Epithelial cell of proximal tubule (primary cell): ENCODE measurements around the gene HOXB4. TPM values are rescaled to one million over a fixed set of nuclear protein-coding genes. Genes with fewer than 3 reads are reported as not detected.
A peak's percentile ranks its signal among the peaks of the same experiment; 100 is the strongest.

Source experiments
- DNase-seq: peaks from one replicate; pipeline ENCODE4 v3.0.0-alpha.2; 2011; ENCODE audit warnings: low read depth
- H3K4me3 ChIP-seq: 2 replicates; pipeline ENCODE4 v1.5.1; 2011; ENCODE audit warnings: low read depth, mild to moderate bottlenecking, low read length
- total RNA-seq: library from RNA; depleted of rRNA; stranded (reverse); fragments of >200 nt; gene quantifications from 2 replicates; pipeline ENCODE4 v1.2.3, GENCODE V29; 2015
- TF ChIP-seq, protein P1 (sequence below): conservative IDR thresholded peaks from 2 replicates; pipeline ENCODE4 v1.5.1; 2012; ENCODE audit warnings: low read depth, mild to moderate bottlenecking, low read length

Gene HOXB4
- total RNA-seq, 1 donor from 2014 or later, result 5.7 TPM

DNA sequence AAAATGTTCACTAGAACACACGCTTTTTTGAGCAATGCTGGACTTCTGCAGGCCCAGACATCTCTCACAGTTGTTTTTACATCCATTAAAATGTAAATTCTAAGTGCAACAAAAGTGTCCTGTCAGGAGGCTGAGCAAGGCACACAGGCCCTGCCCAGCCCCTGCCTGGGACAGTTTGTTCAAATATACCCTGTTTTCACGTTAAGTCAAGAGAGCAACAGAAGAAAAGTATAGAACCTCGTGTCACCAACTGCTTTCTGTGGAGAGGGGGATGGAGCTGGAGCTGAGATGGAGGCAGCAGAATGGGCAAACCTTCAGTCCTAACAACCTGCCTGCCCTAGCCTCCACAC is 28.9 kb downstream of the HOXB4 start:
- TF ChIP-seq, protein P1, sequence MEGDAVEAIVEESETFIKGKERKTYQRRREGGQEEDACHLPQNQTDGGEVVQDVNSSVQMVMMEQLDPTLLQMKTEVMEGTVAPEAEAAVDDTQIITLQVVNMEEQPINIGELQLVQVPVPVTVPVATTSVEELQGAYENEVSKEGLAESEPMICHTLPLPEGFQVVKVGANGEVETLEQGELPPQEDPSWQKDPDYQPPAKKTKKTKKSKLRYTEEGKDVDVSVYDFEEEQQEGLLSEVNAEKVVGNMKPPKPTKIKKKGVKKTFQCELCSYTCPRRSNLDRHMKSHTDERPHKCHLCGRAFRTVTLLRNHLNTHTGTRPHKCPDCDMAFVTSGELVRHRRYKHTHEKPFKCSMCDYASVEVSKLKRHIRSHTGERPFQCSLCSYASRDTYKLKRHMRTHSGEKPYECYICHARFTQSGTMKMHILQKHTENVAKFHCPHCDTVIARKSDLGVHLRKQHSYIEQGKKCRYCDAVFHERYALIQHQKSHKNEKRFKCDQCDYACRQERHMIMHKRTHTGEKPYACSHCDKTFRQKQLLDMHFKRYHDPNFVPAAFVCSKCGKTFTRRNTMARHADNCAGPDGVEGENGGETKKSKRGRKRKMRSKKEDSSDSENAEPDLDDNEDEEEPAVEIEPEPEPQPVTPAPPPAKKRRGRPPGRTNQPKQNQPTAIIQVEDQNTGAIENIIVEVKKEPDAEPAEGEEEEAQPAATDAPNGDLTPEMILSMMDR, result no peak
- DNase-seq, result no peak
- H3K4me3 ChIP-seq, result no peak overlapping the region

DNA sequence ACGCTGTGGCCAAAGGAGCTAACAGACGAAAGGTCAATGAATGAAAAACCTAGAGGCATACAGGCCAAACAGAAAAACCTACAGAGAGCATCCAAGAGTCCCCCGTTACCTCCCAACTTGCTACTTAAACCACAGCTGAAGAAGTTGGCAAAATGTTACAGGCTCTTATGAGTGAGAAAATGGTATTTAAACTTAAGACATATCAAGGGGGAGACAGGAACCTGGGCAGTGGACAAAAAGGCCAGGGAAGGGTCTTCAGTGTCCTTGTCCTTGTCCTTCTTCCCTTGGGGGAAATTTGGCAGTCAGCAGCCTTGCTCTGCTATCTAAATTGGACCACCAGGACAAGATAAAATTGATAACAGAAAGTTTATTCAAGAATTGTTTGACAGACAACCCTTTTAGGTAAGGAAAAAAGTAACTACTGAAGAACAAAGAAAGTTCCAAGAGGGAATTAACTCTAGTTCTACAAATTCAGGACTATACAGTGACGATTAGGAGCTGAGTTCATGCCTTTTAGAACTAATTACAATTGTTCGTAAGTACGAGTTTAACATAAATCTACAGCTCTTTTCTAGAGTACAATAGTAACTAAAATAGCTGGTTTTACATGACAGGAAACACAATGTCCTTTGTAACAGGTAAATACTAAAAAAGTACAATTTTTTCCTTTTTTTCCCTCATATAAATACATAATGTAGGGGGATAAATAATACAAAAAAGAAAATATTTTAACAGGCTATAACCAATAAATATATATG is 29.4 kb downstream of the HOXB4 start:
- no peak for DNase-seq
- peak overlapping the region; percentile 10 for H3K4me3 ChIP-seq
- TF ChIP-seq, protein P1, result no peak

DNA sequence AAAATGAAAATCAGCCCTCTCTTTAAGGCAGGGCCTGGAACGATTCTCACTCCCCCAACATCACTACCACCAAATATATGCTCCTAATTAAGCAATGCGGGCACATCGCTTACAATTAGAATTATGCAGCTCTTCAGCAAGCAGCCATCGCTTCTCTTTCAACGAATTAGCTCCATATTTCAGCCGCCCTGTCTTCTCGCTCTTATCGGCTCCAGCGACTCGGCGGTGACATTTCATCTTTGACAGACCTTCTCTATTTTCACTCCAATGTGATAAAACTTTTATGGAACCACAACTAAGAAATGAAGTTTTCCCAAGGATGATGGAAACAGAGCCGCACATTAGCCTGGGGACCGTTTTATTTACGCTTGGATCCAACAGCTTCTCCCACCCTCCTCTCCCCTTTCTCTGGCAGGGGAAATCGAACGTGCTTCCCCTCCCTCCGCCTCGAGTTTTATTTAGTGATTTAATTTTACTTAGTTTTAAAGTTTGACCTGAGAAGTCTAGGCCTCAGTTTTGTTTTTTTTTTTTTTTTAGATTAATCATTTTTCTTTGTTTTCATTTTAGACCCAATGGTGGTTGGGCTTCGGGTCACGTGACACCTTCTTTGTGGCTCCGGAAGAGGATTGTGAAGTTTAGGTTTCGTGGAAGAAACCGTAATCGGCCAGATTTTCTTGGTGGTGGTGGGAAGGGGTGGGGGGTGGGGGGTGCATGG is 30.2 kb downstream of the HOXB4 start:
- TF ChIP-seq, protein P1, result no peak
- DNase-seq, result no peak
- peak overlapping the region; percentile 35 for H3K4me3 ChIP-seq

DNA sequence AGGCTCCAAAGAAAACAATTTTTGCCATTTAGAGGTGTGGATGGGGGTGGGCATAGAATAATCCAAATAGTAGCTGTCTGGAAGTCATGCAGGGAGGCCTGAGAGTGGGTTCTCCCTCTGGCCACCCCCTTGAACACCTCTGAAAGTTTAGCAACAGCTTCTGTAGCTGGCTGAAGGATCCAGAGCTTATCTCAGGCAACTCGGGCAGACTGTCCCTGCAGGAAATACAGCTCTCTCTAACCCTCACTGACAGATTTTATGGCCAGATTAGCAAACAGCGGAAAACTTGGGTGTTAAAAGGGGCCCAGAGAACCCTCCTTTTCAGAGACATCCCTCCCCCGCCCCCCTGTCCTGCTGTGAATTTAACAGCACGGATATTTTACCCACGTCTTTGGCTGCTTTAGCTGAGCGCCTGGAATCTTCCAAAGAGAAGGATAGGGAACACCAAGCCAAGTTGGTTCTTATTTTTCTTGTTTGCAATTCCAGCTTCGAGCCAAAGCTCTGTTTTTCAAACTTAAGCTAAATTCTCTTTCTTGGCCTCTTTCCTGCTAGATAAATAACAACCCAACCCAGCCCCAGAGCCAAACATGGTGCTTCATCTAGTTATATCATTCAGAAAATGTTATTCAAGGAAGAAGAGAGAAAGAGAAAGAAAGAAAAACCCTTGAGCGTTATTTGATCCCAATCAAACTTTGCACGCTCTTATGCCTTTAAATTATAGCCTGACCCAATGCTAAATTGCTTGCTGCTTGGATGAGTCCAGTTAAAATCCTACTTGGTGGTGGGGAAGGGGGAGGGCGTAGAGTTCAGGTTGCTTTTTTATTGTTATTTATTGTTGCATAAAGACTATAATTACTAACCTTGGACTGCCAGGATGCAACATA is 31.0 kb downstream of the HOXB4 start:
- DNase-seq, result no peak
- TF ChIP-seq, protein P1, result no peak
- H3K4me3 ChIP-seq, result peak overlapping the region; percentile 35

DNA sequence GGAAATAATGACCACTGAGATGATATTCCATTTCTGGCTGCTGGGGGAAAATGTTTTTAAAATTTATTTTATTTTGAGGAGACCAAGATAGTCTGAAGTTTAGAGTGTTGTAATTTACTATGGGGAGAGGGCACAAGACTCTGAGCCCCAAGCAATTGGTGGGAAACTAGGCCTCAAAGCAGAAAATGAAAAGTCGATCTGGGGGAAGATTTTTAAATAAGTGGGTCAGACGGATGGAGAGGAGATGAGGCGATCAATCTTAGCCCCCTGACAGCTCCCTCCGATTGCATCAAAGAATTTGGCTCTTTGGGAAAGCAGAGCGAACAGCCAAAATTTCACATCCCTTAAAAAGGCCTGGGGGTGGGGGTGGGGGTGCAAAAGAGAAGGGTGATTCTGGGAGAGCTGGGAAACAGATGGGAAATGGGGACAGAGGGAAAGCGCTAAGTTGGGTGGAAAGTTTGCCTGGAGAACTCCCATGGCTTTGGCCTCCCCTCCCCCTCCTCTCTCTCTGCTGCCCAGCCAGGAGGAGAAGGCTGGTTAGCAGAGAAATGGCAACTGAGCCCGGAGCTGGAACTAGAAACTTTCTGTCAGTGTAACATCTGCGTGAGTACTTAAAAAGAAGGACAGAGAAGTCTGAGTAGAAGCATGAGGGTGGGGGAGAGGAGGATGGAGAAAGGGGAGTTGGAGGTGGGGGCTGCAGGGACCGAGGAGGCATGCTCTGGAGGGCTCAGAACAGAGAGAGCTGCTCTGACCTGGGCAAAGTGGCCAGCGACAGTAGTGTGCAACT is 31.8 kb downstream of the HOXB4 start:
- no peak for DNase-seq
- peak overlapping the region; percentile 35 for H3K4me3 ChIP-seq
- TF ChIP-seq, protein P1, result no peak

DNA sequence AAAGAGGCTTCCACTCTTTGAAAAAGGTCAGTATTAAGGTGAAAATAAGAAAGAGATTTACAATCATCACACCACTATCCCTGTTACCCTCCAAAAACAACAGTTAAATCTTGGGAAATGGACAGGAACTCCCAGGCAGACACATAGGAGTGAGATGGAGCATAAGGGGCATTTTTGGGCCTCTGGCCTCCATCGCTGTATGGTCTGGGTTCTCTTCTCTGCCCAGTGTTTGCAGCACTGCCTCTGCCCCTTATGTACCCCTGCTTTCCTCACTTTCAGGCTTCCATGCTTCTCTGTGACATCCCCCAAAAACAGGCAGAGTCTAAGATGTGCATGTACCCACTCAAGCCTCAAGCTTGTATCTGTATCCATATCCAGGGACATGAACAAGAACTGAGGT is 32.6 kb downstream of the HOXB4 start:
- no peak for DNase-seq
- peak overlapping the region; percentile 89 for H3K4me3 ChIP-seq
- TF ChIP-seq, protein P1, result no peak
